GM19023 (cell line): Measurements from ENCODE around the gene CNNM3.
A peak's percentile ranks its signal among the peaks of the same experiment; 100 is the strongest.
"Not testable (repeated sequence)": the region's sequence is repeated elsewhere in the genome, so short reads cannot be mapped to it uniquely, and the experiment has no call there.

Source experiments
- ATAC-seq: cut with Tn5 transposase; IDR thresholded peaks from one replicate; pipeline ENCODE4 v1.9.1; 2021; ENCODE audit warnings: mild to moderate bottlenecking, moderate library complexity; ENCODE audit not compliant: unreplicated experiment

Gene CNNM3

DNA sequence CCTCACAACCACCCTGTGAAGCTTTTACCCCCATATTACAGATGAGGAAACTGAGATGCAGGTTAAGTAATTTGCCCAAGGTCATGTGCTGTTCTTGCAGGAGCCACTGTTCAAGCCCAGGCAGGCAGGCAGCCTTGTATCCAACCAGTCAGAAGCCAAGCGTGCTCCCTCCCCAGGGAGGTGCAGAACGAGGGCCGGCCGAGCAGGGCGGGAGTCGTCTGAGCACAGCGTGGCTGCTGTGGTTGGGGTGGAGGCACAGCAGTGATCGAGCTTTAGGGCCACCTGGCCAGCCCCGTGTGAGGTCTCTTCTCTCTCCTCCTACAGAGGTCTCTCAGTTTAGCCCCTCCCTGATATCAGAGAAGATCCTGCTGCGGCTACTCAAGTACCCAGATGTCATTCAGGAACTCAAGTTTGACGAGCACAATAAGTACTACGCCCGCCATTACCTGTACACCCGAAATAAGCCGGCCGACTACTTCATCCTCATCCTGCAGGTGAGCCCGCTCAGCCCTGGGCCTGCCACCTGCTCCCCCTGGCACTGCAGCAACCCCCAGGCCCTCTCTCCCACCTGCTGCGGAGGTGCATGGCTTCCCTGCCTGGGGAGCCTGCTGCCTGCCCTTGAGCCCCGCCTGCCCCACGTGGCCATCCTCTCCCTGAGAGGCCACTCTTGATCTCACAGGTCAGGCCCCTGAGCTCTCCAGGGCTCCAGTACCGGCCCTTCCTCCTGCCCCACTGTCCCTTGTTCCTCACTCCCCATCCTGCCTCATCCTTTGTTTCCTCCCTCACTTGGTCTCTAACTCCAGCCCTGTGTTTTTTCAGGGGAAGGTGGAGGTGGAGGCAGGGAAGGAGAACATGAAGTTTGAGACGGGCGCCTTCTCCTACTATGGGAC lies 17.1 kb upstream of the CNNM3 start:
- ATAC-seq, result no peak

DNA sequence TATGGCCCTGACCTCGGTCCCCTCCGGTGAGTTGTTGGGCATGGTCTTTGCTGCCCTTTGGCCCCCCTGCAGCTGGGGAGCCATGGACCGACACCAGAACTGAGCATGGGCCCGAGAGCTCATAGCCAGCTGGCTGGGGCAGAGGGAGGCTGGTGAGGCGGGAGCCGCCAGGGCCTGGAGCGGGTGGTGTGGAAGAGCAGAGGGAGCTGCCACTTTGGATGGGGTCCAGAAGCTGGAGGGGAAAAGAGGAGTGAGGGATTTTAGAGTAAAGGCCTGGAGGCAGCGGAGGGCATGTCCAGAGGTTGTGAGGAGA lies 16.5 kb upstream of the CNNM3 start:
- no peak for ATAC-seq

DNA sequence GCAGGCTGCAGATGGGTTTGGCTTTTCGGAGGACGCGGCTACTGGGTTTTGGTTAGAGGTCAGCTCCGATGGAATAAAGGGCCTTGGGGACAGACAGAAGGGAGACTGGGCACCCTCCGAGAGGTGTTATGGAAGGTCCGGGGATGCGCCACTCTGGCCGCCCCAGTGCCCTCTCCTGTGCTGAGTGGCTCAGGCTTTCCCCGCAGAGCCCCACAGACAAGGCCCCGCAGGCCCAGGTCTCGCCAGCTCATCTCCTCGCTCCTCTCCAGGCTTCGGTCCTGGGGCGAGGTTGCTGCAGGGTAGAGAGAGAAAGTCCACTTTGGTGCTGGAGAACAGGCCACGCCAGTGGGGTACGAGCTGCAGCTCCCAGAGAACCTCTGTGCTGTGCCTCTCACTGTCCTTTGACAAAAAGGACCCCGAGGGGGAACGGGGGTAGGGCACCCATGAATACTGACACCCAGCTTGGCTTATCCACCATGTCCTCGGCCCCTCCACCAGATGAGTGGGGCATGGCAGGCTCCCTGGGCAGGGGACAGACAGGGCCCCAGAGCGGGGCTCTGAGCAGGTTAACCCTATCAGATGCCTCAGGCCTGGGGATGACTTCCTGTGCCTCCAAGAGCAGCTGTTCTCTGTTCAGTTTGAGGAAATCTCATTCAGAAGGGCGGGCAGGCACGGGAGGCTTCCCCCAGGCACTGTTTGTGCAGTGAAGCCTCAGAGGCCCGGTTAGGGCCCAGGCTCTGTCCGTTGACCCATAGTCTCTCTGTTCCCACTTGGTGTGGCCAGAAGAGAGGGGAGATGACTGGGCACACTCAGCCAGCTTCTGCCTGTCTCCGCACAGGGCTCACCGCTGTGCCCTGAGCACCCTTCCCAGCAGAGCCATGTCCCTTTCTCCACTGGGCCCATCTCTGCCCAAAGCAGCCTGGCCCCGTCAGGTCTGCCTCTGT lies 15.7 kb upstream of the CNNM3 start:
- ATAC-seq, result peak; percentile 26

DNA sequence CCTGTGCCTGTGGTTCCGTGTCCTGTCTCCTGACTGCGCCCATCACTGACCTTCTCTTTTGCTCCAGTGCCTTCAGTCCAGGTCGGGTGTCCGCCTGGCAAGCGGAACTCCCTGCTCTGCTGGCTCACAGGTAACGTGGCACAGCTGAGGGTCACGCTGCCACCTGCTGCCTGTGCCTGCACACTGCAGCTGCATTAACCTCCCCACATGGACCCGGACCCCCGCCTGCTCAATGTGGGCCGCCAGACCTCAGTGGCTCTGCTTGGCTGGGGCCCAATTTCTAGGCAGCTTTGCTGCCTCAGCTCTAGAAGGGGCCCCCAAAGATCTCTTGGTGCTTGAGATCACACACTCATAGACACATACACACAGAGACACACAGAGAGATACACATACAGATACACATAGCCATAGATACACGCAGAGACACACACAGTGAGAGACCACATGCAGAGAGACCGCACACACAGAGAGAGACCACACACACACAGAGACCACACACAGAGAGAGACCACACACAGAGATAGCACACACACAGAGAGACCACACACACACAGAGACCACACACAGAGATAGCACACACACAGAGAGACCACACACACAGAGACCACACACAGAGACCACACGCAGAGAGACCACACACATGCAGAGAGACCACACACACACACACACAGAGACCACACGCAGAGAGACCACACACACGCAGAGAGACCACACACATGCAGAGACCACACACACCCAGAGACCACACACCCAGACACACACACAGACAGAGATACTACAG lies 14.9 kb upstream of the CNNM3 start:
- peak; percentile 86 for ATAC-seq

DNA sequence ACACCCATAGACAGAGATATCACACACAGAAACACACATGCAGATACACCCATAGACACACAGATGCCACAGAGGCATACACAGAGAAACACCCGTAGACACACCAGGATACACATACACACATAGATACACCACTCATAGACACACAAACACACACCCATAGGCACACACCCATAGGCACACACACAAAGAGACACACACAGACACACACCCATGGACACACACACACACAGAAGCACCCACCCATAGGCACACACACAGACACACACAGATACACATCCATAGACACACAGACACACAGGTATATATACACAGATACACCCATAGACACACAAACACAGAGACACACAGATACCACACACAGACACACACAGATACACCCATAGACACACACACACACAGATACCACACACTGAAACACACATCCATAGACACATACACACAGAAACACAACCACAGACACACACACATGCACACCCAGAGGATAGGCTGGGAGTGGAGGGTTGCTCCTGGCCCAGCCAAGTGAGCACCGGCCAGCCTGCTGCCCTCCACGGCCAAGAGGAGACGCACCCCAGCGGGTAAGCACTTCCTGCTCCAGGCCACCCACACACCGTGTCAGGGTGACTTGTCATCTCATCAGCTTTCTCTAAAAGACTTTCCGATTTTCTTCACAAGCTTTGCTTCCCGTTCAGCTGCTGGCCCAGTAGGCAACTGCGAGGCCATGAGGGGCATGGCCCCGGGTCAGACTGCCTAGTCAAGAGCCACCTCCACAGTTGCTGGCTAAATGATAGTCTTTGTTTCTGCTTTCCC lies 14.1 kb upstream of the CNNM3 start:
- ATAC-seq, result no peak

DNA sequence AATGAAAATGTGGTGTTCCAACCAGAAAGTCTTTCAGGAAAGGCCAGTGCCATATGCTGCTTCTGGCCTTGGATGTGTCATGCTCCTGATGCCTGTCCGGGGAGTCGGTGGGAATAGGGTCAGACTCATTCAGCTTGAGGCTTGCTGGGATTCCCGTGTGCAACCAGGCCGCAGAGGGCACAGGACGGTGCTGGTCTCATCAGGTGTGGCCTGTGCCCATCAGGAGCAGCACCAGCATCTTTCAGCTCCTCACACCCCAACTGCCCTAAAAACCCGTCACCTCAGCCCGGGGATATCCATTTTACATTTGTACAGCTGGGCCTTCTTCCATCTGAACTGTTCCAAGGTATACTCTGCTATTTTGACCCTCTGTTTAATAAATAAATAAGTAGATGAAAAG lies 13.3 kb upstream of the CNNM3 start:
- no peak for ATAC-seq

DNA sequence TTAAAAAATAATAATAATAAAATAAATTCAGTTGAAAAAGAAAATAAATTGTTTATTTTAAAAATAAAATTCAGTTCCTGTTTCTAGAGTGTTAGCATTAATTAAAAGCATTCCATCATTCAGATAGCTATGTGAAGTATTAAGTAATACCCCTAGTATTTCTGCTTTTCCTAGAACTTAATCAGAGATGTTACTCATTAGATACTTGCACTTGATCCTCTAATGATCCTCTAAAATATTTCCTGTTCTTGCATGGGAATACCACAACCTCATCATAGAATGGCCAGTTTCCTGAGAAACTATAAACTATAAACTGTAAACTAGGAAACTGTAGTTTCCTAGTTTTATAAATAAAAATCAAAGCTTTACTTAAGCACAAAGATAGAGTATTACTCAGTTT lies 11.1 kb upstream of the CNNM3 start:
- ATAC-seq, result no peak

DNA sequence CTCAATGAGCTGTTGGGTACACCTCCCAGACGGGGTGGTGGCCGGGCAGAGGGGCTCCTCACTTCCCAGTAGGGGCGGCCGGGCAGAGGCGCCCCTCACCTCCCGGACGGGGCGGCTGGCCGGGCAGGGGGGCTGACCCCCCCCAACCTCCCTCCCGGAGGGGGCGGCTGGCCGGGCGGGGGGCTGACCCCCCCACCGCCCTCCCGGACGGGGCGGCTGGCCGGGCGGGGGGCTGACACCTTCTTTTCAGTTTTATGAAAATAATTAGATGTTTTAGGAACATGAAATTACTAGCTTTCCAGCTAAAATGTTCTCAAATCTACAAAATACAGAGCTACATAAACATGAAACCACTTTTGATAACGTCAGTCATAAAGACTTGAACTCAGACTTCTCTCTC lies 10.1 kb upstream of the CNNM3 start:
- ATAC-seq, result not testable (repeated sequence)

DNA sequence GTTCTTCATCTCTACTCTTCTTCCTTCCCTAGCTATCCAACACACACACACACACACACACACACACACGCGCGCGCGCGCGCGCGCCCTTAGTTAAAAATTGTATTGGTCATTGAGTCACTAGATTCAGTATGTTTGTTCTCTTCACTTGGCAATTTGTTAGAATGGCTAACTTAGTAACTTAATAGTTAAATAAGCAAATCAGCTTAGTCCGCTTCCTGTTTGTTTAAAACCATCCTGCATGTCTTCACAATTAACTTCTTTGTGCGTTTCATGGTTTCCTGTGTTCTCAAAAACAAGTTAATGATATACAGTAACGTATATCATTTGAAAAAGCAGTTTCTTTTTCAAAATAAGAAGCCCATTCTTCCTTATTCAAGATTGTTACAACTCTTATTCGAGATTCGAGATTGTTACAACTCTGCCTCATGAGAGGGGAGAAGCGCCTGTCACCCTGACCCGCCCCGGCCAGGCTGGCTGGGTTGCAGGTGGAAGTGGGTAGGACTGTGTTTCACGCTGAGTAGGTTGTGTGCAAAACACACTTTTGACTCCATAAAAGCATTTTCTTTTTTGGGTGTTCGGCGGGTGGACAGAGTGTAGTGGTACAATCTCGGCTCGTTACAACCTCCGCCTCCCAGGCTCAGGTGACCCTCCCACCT lies 9.5 kb upstream of the CNNM3 start:
- ATAC-seq, result peak; percentile 75

DNA sequence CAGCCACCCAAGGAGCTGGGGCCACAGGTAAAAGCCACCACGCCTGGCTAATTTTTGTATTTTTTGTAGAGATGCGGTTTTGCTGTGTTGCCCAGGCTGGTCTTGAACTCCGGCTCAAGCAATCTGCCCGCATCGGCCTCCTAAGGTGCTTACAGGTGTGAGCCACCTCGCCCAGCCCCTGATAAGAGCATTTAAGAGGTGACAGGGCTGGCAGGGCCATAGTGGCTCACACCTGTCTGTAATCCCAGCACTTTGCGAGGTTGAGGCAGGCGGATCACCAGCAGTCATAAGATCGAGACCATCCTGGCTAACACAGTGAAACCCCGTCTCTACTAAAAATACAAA lies 9.0 kb upstream of the CNNM3 start:
- ATAC-seq, result no peak

DNA sequence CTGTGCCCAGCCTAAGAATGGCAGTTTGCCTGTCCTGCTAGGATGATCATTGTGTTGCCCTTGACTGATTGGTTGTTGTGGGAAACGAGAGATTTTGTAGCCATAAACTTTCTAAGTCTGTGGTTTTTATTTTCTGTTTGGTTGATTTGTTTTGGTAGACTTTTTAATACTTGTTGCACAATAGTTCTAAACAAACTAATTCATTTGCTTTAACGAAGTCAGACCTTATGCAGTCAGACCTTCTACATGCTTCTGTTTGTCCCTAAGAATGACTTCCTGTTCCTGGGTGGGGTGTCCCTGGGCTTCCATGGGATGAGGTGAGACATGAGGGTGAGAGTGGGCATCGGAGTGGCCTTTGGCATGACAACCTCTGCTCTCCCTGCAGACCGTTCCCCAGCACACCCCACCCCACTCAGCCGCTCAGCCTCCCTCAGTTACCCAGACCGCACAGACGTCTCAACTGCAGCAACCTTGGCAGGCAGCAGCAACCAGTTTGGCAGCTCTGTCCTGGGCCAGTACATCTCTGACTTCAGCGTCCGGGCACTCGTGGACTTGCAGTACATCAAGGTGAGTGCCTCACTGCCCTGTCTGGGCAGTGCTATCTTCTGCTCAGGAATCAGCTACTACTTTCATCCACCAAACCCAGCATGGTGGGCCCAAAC lies 7.8 kb upstream of the CNNM3 start:
- ATAC-seq, result no peak

DNA sequence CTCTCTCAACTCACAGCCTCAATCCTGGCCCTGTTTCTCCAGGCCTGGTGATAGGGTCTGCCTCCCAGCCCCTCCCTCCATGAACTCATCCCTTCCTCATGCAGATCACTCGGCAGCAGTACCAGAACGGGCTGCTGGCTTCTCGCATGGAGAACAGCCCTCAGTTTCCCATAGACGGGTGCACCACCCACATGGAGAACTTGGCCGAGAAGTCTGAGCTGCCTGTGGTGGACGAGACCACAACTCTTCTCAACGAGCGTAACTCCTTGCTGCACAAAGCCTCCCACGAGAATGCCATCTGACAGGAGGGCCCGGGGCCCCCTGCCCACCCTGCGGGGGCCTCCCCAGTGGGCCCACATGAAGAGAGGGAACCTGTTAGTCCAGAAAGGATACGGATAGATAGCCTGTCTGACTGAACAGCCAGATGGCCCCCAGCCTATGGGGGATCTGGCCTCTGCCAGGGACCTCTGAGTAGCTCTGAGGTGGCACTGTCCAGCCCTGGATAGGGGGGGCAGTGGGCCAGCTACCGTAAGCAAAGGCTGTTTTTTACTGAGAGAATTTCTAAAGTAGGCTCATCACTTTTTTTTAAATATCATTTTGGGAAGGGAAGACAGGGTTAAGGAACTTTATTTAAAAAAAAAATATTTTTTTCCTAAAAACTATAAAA lies 6.7 kb upstream of the CNNM3 start:
- no peak for ATAC-seq

DNA sequence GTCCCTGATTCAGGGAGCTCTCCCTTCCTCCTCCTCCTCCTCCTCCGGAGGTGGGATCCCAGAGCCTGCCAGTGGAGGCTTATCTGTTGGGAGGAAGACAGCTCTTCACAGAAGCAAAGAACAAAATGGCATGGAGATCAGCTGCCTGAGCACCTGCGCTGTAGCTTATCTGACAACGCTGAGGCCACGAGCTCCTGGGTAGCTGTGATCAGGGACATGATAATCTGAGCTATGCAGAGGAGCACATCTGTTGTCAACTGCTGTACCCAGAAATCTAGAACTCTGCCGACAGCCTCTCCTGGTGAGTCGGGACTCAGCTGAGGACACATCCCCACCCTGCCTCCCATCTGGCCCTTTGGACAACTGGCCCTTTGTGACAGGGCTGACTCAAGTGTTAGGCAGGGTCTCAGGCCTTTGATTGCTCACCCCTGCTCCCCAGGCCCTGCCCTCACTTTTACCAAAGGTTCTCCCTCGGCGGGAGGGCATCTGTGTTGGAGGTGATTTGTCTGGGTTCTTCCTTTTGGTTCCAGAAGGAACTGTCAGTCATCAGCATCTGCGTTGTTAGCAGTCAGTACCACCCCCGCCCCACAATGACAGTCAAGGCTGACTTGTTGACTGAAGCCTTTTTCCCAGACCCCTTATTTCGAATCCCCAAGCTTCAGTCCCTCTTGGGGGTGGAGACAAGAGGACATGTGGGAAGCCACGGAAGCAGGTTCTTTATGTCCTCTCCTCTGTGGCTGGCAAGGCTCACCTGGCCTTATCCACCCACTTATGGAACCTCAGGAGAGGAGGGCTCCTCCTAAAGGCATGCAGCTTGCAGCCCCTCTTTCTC lies 5.9 kb upstream of the CNNM3 start:
- ATAC-seq, result no peak

DNA sequence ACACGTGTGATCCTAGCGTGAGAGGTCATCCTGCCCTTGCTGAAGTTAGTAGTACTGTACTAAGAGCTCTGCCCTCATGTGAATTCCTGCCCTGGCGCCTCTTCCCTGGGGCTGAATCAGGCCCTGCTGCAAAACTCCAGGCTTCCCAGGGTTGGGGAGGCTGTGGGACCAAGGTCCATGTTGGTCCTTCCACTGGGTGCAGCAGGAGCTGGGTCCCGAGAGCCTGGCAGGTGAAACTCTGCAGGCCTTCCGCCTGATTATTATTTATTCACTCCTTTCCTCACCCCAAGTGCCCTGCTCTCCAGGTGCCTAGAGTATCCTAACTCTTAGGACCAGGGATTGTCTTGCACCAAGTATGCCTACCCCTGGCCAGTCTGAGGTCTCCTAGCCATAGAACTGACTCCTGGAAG lies 5.3 kb upstream of the CNNM3 start:
- ATAC-seq, result no peak

DNA sequence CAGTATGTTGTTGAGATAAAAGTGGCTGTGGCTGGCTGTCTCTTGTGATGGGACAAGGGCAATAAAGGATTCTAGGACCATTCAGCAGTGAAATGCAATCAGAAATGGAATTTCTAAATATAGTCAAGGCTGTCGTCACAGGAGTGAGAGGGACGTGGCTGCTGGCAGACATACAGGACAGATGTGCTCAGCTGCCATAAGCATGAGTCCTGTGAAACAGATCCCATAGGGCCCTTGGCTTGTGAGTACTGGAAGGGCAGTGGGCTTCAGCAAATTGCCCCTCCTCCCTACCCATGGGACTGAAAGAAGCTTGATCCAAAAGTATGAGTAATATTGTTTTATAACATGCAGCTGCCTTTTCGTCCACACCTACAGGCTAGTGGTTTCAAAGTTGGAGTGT lies 4.2 kb upstream of the CNNM3 start:
- no peak for ATAC-seq

DNA sequence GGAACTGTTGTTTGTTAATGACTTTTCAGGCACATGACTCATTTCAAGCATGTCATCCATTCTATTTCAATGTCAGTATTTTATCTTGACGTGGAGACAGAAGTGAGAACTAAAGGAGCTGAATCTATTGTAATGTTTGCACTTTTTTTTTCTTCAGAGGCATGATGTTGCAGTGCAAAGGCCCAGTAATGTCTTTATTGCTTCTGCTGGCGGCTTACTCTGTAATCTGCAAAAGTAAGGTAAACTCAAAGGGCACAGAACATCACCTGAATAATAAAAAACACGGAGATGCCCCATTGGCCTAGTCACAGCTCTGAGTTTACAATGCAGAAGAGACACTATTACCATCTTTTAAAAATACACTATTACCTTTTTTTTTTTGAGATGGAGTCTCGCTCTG lies 2.4 kb upstream of the CNNM3 start:
- no peak for ATAC-seq

DNA sequence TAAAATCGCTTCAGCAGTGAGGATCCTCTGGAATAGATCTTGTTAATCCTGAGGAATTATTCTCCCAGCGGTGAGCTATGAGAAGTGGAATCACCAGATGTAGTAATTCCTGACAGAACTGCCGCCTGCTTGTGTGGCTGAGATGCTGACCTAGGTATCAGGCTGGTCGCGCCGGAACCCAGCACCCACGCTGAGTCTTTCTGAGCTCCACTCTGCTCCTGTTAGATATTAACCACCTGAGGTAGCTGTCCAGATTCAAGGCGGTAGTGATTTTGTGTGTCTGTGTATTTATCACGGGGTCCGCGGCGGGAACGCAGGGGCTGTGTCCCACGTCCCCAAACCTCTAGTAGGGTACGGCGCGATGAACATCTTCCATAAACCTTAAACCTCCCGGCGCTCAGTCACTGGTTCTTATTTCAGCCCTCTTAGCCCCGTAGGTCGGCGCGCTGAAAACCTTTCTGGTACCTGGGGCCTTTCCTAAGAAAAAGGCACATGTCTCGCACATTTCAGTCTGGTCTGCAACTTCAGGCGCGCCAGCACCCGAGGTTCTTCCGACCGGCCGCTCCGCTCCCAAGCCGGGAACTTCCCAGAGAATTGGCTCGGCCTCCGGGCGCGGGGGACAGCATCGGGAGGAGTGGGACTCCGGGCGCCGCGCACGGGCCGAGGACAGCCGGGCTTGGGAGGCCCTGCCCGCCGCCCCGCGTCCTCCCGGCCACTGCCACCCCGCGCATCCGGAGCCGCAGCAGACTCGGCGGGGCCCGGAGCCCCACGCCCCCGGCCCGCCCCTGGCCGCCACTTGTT lies 542 bp upstream of the CNNM3 start:
- ATAC-seq, result peak; percentile 11
